ENCODE results near the gene ARHGAP11B.
"Not testable (repeated sequence)": the region's sequence is repeated elsewhere in the genome, so short reads cannot be mapped to it uniquely, and the experiment has no call there.

GRCh38 chr15:30598953-30599352 is 27.0 kb upstream of the ARHGAP11B start:
- peak in 2 of 4 donors; percentile 7 to 52 for TF ChIP-seq CTCF (IDR thresholded peaks at IDR 0.05)
- TF ChIP-seq POLR2A (IDR thresholded peaks at IDR 0.05), result not testable (repeated sequence)

Measured in right lobe of liver (tissue), 4 donors.